ENCODE results near the gene SEMA3A. TPM values are rescaled to one million over a fixed set of nuclear protein-coding genes. Genes with fewer than 3 reads are reported as not detected.
A peak's percentile ranks its signal among the peaks of the same experiment; 100 is the strongest.

Gene SEMA3A
- total and polyA plus RNA-seq, 8 donors = 6.1 to 32.5 (median 23.8) TPM

GRCh38 chr7:83921271-83921940 lies 273.2 kb downstream of the SEMA3A start:
- Histone ChIP-seq H3K4me3 (no peak overlapping the region), H3K9me3 (no peaks in the 10 kb centered on the region), H3K4me1 (no peaks in the 10 kb centered on the region), H3K36me3 (no peaks in the 10 kb centered on the region), H3K27me3 (no peaks in the 10 kb centered on the region), H3K27ac (no peak overlapping the region)
- DNase-seq (peak in 2 of 4 donors; percentile 21 to 28), ATAC-seq (no peak)
- TF ChIP-seq CTCF (IDR thresholded peaks at IDR 0.05) = no peak
- intact Hi-C loops (cut with DNase I) = no loop called here

GRCh38 chr7:83918142-83918541 lies 276.4 kb downstream of the SEMA3A start:
- ATAC-seq (no peak), DNase-seq (no peak)
- intact Hi-C loops (cut with DNase I) = no loop called here
- no peak for TF ChIP-seq CTCF (IDR thresholded peaks at IDR 0.05)
- peaks cover 0 to 6% of the 10 kb centered on the region in 2 donors for H3K9me3 ChIP-seq
- no peak overlapping the region for H3K27ac ChIP-seq
- H3K36me3 ChIP-seq = no peaks in the 10 kb centered on the region
- H3K4me1 ChIP-seq = no peaks in the 10 kb centered on the region
- H3K4me3 ChIP-seq = no peak overlapping the region
- H3K27me3 ChIP-seq = no peaks in the 10 kb centered on the region

- TF ChIP-seq CTCF (IDR thresholded peaks at IDR 0.05) = no peak
- intact Hi-C loops (cut with DNase I) = no loop called here
- Histone ChIP-seq H3K4me1 (no peaks in the 10 kb centered on the region), H3K4me3 (no peak overlapping the region), H3K9me3 (peaks cover 0 to 7% of the 10 kb centered on the region in 2 donors), H3K27me3 (no peaks in the 10 kb centered on the region), H3K36me3 (no peaks in the 10 kb centered on the region), H3K27ac (no peak overlapping the region)
- DNase-seq (no peak), ATAC-seq (no peak)
Observed at GRCh38 chr7:83913174-83913573, 281.4 kb downstream of the SEMA3A start.

GRCh38 chr7:83908526-83908925 lies 286.1 kb downstream of the SEMA3A start:
- intact Hi-C loops (cut with DNase I) = no loop called here

More at GRCh38 chr7:83908526-83908925, 286.1 kb downstream of the SEMA3A start:
- Histone ChIP-seq H3K36me3 (no peaks in the 10 kb centered on the region), H3K27me3 (no peaks in the 10 kb centered on the region), H3K27ac (no peak overlapping the region), H3K9me3 (peaks cover 0 to 4% of the 10 kb centered on the region in 2 donors), H3K4me1 (no peaks in the 10 kb centered on the region), H3K4me3 (no peak overlapping the region)
- TF ChIP-seq CTCF (IDR thresholded peaks at IDR 0.05) = no peak
- DNase-seq (no peak), ATAC-seq (no peak)
